ENCODE results near the gene GALNS. TPM values are rescaled to one million over a fixed set of nuclear protein-coding genes. Genes with fewer than 3 reads are reported as not detected.

Gene GALNS
- total and polyA plus RNA-seq, 2 of the 8 experiments (the other 6 are each of a cell fraction or from before 2014, with no cell fraction given) = 8.9 to 17.8 TPM

- TF ChIP-seq POLR2AphosphoS5 (IDR thresholded peaks at IDR 0.05; ENCODE audit: low read depth, low read length) = no peak
- no peak for TF ChIP-seq KDM5A (IDR thresholded peaks at IDR 0.05; ENCODE audit: low read length)
- TF ChIP-seq TEAD4 (IDR thresholded peaks at IDR 0.05; ENCODE audit: low read depth, low read length) = no peak
- TF ChIP-seq GABPA (IDR thresholded peaks at IDR 0.05; ENCODE audit: borderline replicate concordance, insufficient read depth, low read length) = no peak
- no peak for TF ChIP-seq YY1 (IDR thresholded peaks at IDR 0.05; ENCODE audit: low read depth, low read length)
- TF ChIP-seq JUND (IDR thresholded peaks at IDR 0.05; ENCODE audit: low read length) = no peak
- no peak for TF ChIP-seq PHF8 (conservative IDR thresholded peaks at IDR 0.05; ENCODE audit: low read depth, low read length)
Observed at GRCh38 chr16:88851616-88852015, 5.1 kb downstream of the GALNS start (continued).
